ENCODE results near the gene CRYBA2.

CRYBA2 gene

DNA sequence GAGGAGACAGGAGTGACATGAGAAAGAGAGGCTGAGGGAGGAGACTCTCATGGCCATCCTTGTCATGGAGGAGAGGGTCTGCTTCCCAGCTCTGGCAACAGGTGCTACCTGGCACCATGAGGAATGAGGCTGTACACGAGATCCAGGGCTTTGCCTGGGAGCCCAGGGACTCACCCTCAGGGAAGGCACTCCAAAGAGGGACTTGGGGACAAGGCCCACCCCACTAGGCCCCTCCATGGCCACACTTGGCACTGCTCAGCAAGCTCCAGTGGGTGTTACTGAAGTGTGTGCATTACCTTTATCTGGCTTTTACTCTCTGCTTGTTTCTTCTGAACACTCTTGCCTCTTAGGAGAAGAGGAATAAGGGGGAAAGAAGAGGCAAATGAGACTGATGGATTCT, 45.4 kb upstream of the CRYBA2 start:
- TF ChIP-seq FOXP2 (optimal IDR thresholded peaks at IDR 0.05; ENCODE audit: borderline replicate concordance, extremely low read depth, extremely low read length, insufficient read depth) (no peak), TAF1 (IDR thresholded peaks at IDR 0.05; ENCODE audit: borderline replicate concordance, insufficient read depth, low read length) (no peak), SIN3A (IDR thresholded peaks at IDR 0.05; ENCODE audit: borderline replicate concordance, insufficient read depth, low read length) (no peak), POLR2AphosphoS5 (IDR thresholded peaks at IDR 0.05; ENCODE audit: low read depth, low read length) (no peak)
- TF ChIP-seq, protein P1, sequence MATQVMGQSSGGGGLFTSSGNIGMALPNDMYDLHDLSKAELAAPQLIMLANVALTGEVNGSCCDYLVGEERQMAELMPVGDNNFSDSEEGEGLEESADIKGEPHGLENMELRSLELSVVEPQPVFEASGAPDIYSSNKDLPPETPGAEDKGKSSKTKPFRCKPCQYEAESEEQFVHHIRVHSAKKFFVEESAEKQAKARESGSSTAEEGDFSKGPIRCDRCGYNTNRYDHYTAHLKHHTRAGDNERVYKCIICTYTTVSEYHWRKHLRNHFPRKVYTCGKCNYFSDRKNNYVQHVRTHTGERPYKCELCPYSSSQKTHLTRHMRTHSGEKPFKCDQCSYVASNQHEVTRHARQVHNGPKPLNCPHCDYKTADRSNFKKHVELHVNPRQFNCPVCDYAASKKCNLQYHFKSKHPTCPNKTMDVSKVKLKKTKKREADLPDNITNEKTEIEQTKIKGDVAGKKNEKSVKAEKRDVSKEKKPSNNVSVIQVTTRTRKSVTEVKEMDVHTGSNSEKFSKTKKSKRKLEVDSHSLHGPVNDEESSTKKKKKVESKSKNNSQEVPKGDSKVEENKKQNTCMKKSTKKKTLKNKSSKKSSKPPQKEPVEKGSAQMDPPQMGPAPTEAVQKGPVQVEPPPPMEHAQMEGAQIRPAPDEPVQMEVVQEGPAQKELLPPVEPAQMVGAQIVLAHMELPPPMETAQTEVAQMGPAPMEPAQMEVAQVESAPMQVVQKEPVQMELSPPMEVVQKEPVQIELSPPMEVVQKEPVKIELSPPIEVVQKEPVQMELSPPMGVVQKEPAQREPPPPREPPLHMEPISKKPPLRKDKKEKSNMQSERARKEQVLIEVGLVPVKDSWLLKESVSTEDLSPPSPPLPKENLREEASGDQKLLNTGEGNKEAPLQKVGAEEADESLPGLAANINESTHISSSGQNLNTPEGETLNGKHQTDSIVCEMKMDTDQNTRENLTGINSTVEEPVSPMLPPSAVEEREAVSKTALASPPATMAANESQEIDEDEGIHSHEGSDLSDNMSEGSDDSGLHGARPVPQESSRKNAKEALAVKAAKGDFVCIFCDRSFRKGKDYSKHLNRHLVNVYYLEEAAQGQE (IDR thresholded peaks at IDR 0.05; ENCODE audit: insufficient read depth in 1 of 2, low read depth in 2 of 2, low read length in 2 of 2): no peak

DNA sequence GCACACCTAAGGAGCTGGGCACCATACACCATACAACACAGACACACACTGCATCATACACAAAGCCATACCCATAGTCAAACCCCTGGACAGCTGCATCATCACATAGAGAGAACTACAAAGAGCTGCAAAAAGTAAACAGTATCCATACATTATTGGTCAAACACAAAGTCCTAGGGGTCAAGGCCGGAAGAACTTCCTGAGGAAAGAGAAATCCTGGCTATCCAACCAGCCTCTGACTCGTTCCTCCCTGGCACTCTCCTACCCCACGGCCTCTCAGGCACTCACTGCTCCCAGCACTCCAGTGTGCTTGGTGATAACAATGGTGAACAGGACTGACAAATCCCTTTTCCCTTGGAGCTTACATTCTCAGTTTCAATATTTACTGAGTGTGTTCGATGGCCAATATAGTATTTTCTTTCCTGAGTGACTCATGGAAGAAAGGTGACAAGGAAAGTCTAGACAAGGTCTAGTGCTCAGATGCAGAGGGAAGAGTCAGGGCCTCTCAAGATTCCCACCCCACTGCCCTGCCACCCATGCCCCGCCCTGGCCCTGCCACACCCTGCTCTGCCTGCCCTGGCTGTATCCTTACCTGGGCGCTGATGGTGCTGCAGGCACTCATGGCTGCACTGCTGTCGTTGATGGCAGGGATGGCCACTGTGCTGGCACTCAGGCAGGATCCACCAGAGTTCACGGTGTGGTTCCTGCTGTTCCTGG, 44.7 kb upstream of the CRYBA2 start:
- TF ChIP-seq SIN3A (IDR thresholded peaks at IDR 0.05; ENCODE audit: borderline replicate concordance, insufficient read depth, low read length) (no peak), POLR2AphosphoS5 (IDR thresholded peaks at IDR 0.05; ENCODE audit: low read depth, low read length) (no peak), FOXP2 (optimal IDR thresholded peaks at IDR 0.05; ENCODE audit: borderline replicate concordance, extremely low read depth, extremely low read length, insufficient read depth) (no peak), TAF1 (IDR thresholded peaks at IDR 0.05; ENCODE audit: borderline replicate concordance, insufficient read depth, low read length) (no peak)
- TF ChIP-seq, protein P1 (IDR thresholded peaks at IDR 0.05; ENCODE audit: insufficient read depth in 1 of 2, low read depth in 2 of 2, low read length in 2 of 2): no peak

DNA sequence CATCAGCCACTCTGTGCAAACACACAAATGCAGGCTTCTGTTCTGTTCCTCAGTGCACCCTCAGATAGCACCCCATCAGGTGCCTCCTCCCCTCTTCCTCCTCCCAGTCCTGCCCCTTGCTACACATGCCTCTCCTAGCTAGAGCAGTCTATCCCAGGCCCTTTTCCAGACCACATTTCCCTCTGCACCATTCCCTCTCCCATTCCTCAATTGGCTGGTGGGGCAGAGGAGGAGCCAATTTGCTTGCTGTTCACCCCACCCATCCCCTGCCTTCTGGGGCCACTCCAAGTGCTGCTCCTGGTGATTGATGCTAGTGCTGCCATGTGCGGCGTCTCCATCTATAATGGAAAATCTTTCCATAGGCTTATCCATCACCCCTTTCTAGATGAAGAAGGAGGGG, 42.7 kb upstream of the CRYBA2 start:
- no peak for TF ChIP-seq TAF1 (IDR thresholded peaks at IDR 0.05; ENCODE audit: borderline replicate concordance, insufficient read depth, low read length)
- TF ChIP-seq FOXP2 (optimal IDR thresholded peaks at IDR 0.05; ENCODE audit: borderline replicate concordance, extremely low read depth, extremely low read length, insufficient read depth): no peak
- TF ChIP-seq POLR2AphosphoS5 (IDR thresholded peaks at IDR 0.05; ENCODE audit: low read depth, low read length): no peak
- TF ChIP-seq, protein P1 (IDR thresholded peaks at IDR 0.05; ENCODE audit: insufficient read depth in 1 of 2, low read depth in 2 of 2, low read length in 2 of 2): no peak
- TF ChIP-seq SIN3A (IDR thresholded peaks at IDR 0.05; ENCODE audit: borderline replicate concordance, insufficient read depth, low read length): no peak

DNA sequence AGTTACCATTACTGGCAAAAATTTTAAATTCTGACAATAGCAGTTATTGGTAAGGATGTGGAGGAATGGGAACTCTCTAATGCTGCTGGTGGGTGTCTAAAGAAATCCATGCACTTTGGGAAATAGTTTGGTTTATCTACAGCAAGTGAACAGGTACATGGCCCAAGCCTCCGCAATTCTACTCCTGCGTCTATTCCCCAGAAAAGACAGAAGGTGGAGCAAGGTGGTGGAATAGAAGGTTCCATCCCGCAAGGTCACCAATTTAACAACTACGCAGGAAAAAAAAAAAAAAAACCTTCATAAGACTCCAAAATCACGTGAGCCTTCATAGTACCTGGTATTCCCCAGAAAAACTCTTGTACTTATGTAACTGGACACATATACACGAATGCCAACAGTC, 41.6 kb upstream of the CRYBA2 start:
- TF ChIP-seq, protein P1 (IDR thresholded peaks at IDR 0.05; ENCODE audit: insufficient read depth in 1 of 2, low read depth in 2 of 2, low read length in 2 of 2): no peak
- TF ChIP-seq SIN3A (IDR thresholded peaks at IDR 0.05; ENCODE audit: borderline replicate concordance, insufficient read depth, low read length): no peak
- no peak for TF ChIP-seq FOXP2 (optimal IDR thresholded peaks at IDR 0.05; ENCODE audit: borderline replicate concordance, extremely low read depth, extremely low read length, insufficient read depth)
- no peak for TF ChIP-seq POLR2AphosphoS5 (IDR thresholded peaks at IDR 0.05; ENCODE audit: low read depth, low read length)
- no peak for TF ChIP-seq TAF1 (IDR thresholded peaks at IDR 0.05; ENCODE audit: borderline replicate concordance, insufficient read depth, low read length)

Measured in PFSK-1 (cell line).